ENCODE results near the gene ZNF700. TPM values are rescaled to one million over a fixed set of nuclear protein-coding genes. Genes with fewer than 3 reads are reported as not detected.

ZNF700 gene
- total RNA-seq, 4 donors from 2014 or later, result 11.9 to 19.3 (median 16.4) TPM

GRCh38 chr19:11950312-11950711 lies 25.4 kb downstream of the ZNF700 start:
- 96 to 97% methylated on average over 5 of the region's 5 CpGs for WGBS, 2 donors
- intact Hi-C loops (cut with DNase I; ENCODE audit: low total_unique reads), result no loop called here
- H3K4me3 ChIP-seq (ENCODE audit: low read depth, poor library complexity, severe bottlenecking), result no peak overlapping the region
- no peak for TF ChIP-seq CTCF (IDR thresholded peaks at IDR 0.05)
- TF ChIP-seq POLR2A (IDR thresholded peaks at IDR 0.05), result no peak
- no peak for DNase-seq (ENCODE audit: low spot score in 2 of 2)

- 36 to 37% methylated on average over 26 of the region's 26 CpGs for WGBS, 2 donors
- TF ChIP-seq CTCF (IDR thresholded peaks at IDR 0.05), result peak in 1 of 3 donors; percentile 65
- TF ChIP-seq POLR2A (IDR thresholded peaks at IDR 0.05), result no peak
- DNase-seq (ENCODE audit: low spot score in 2 of 2), result peak; percentile 67 to 95
- intact Hi-C loops (cut with DNase I; ENCODE audit: low total_unique reads), result no loop called here
- H3K4me3 ChIP-seq (ENCODE audit: low read depth, poor library complexity, severe bottlenecking), result no peak overlapping the region
Measured at GRCh38 chr19:11963566-11964355, 38.9 kb downstream of the ZNF700 start.

- 2 to 3% methylated on average over 6 to 8 of the region's 8 CpGs for WGBS, 2 donors
- DNase-seq (ENCODE audit: low spot score in 2 of 2), result no peak
- H3K4me3 ChIP-seq (ENCODE audit: low read depth, poor library complexity, severe bottlenecking), result no peak overlapping the region
- TF ChIP-seq CTCF (IDR thresholded peaks at IDR 0.05) (no peak), POLR2A (IDR thresholded peaks at IDR 0.05) (no peak)
- intact Hi-C loops (cut with DNase I; ENCODE audit: low total_unique reads), result no loop called here
Measured at GRCh38 chr19:11964496-11964857, 39.6 kb downstream of the ZNF700 start.

- peak; percentile 96 to 99 for DNase-seq (ENCODE audit: low spot score in 2 of 2)
- H3K4me3 ChIP-seq (ENCODE audit: low read depth, poor library complexity, severe bottlenecking), result peak within 1 kb of the TSS; percentile 73
- no peak for TF ChIP-seq CTCF (IDR thresholded peaks at IDR 0.05)
- TF ChIP-seq POLR2A (IDR thresholded peaks at IDR 0.05), result no peak
- intact Hi-C loops (cut with DNase I; ENCODE audit: low total_unique reads), result loop anchor here (5.0 kb wide), 1 partner anchor 177 kb away; the partner anchor contains the start of gene ZNF20
- WGBS, 2 donors, result 0 to 1% methylated on average over 29 to 43 of the region's 47 CpGs
Measured at GRCh38 chr19:11964858-11965645, 40.1 kb downstream of the ZNF700 start, which contains the start of gene ZNF763. Gene ZNF763, plus strand, starts transcription at chr19:11965040. Its CDS starts 169 bp downstream, at chr19:11965209.

- intact Hi-C loops (cut with DNase I; ENCODE audit: low total_unique reads), result no loop called here
Measured at GRCh38 chr19:11970174-11970573, 45.3 kb downstream of the ZNF700 start.

More at GRCh38 chr19:11970174-11970573, 45.3 kb downstream of the ZNF700 start:
- DNase-seq (ENCODE audit: low spot score in 2 of 2), result no peak
- no peak overlapping the region for H3K4me3 ChIP-seq (ENCODE audit: low read depth, poor library complexity, severe bottlenecking)
- WGBS, 2 donors, result 83 to 86% methylated on average over 1 of the region's 1 CpG
- TF ChIP-seq CTCF (IDR thresholded peaks at IDR 0.05) (no peak), POLR2A (IDR thresholded peaks at IDR 0.05) (no peak)
